Articular chondrocyte of knee joint (primary cell): ENCODE results near the gene ADH1C. TPM values are rescaled to one million over a fixed set of nuclear protein-coding genes. Genes with fewer than 3 reads are reported as not detected.

Experiments
- total RNA-seq: library from RNA; depleted of rRNA; stranded (reverse); fragments of >200 nt; gene quantifications from 2 replicates; pipeline ENCODE4 v1.2.3, GENCODE V29; 2012

Gene ADH1C
- 0.26 and 0.32 TPM in 2 replicates for total RNA-seq

GRCh38 chr4:99352602-99353537 is at the start of gene ADH1C:
ADH1C (minus strand) TSS chr4:99352746; CDS start chr4:99352675, 71 bp downstream.

GRCh38 chr4:99321241-99322191 is 31.0 kb downstream of the ADH1C start, which contains the start of gene ADH1B:
ADH1B (minus strand) TSS chr4:99321401; CDS start chr4:99321331, 70 bp downstream.

GRCh38 chr4:99290848-99291786 is 61.4 kb downstream of the ADH1C start, which contains the start of gene ADH1A:
ADH1A (minus strand) TSS chr4:99290985; CDS start chr4:99290914, 71 bp downstream.

Other genes starting within 250 kb of the ADH1C start
- 0.13 and 0.32 TPM in 2 replicates for gene ADH4, start 208.4 kb downstream of the ADH1C start, total RNA-seq
- under 0.01 TPM in 2 replicates for gene ADH6, start 133.5 kb downstream of the ADH1C start, total RNA-seq
- not detected in 2 replicates for gene ADH1A, start 61.8 kb downstream of the ADH1C start, total RNA-seq
- 2.4 and 3.2 TPM in 2 replicates for gene ADH1B, start 31.3 kb downstream of the ADH1C start, total RNA-seq
- 0.22 TPM in 1 of 2 replicates, not detected in the other for gene ADH7, start 82.6 kb upstream of the ADH1C start, total RNA-seq
- gene C4orf17, start 158.3 kb upstream of the ADH1C start, total RNA-seq, result not detected in 2 replicates
- gene TRMT10A, start 211.3 kb upstream of the ADH1C start, total RNA-seq, result 5.0 and 7.9 TPM in 2 replicates
- gene MTTP, start 222.1 kb upstream of the ADH1C start, total RNA-seq, result 0.22 and 0.26 TPM in 2 replicates